Spleen (tissue), 11 donors: ENCODE results near the gene CEP170B. TPM values are rescaled to one million over a fixed set of nuclear protein-coding genes. Genes with fewer than 3 reads are reported as not detected.

Source experiments
- DNase-seq: peaks from one replicate; pipeline ENCODE4 v3.0.0-alpha.2; 2020
- H3K27ac ChIP-seq, 8 donors: fragments of 200-600 bp; sonication (generic) in 7 of 8; 1 replicate in 4 of 8; 2 replicates in 4 of 8; pipeline versions ENCODE4 v1.5.0 to v1.8.0; 2016 to 2021; ENCODE audit warnings: inconsistent platforms in 4 of 8, mild to moderate bottlenecking in 4 of 8, moderate library complexity in 1 of 8
- H3K27me3 ChIP-seq, 7 donors: fragments of 200-600 bp; sonication (generic) in 6 of 7; replicated peaks in 1 of 7; 1 replicate in 4 of 7; 2 replicates in 3 of 7; pipeline versions ENCODE4 v1.5.0 to v1.8.0; 2016 to 2021; ENCODE audit warnings: inconsistent platforms in 3 of 7, mild to moderate bottlenecking in 1 of 7
- H3K36me3 ChIP-seq, 6 donors: fragments of 200-600 bp; sonication (generic) in 5 of 6; 1 replicate in 4 of 6; 2 replicates in 2 of 6; pipeline versions ENCODE4 v1.5.0 to v1.8.0; 2016 to 2021; ENCODE audit warnings: inconsistent platforms in 2 of 6
- H3K4me1 ChIP-seq, 6 donors: fragments of 200-600 bp; sonication (generic) in 5 of 6; 1 replicate in 3 of 6; 2 replicates in 3 of 6; pipeline versions ENCODE4 v1.5.0 to v1.8.0; 2016 to 2021; ENCODE audit warnings: inconsistent platforms in 3 of 6
- H3K4me3 ChIP-seq, 8 donors: fragments of 200-600 bp; sonication (generic) in 7 of 8; 1 replicate in 4 of 8; 2 replicates in 4 of 8; pipeline versions ENCODE4 v1.5.0 to v1.8.0; 2016 to 2021; ENCODE audit warnings: inconsistent platforms in 4 of 8, mild to moderate bottlenecking in 4 of 8, moderate library complexity in 2 of 8
- H3K9me3 ChIP-seq, 8 donors: fragments of 200-600 bp; sonication (generic) in 7 of 8; 1 replicate in 4 of 8; 2 replicates in 4 of 8; pipeline versions ENCODE4 v1.5.0 to v1.8.0; 2016 to 2021; ENCODE audit warnings: inconsistent platforms in 4 of 8
- CTCF ChIP-seq, 11 experiments: fragments of 200-600 bp in 7 of 11; fragments of 450-650 bp in 4 of 11; sonication (generic) in 4 of 11; IDR thresholded peaks in 8 of 11; conservative IDR thresholded peaks in 3 of 11; 1 replicate in 7 of 11; 2 replicates in 4 of 11; pipeline versions ENCODE4 v1.4.0 to v1.8.0; 2016 to 2021; ENCODE audit warnings: antibody characterized with exemption in 11 of 11, inconsistent platforms in 4 of 11, mild to moderate bottlenecking in 1 of 11
- POLR2A ChIP-seq, 3 donors: fragments of 450-650 bp; IDR thresholded peaks; one replicate each; pipeline ENCODE4 v1.5.1; 2017; ENCODE audit warnings: antibody characterized with exemption in 3 of 3, mild to moderate bottlenecking in 1 of 3
- POLR2AphosphoS5 ChIP-seq, 3 donors: sonication (generic); formaldehyde crosslinking; IDR thresholded peaks; one replicate each; pipeline ENCODE4 v1.5.1; 2017; ENCODE audit warnings: antibody characterized with exemption in 3 of 3
- WGBS, 5 donors: extraction: QIAGEN DNeasy Blood & Tissue Kit in 3 of 5; methylation state at CpG; one replicate each; pipeline versions ENCODE4 v1.1.5 to v1.1.7; 2013 to 2018; 5-methylcytosine and 5-hydroxymethylcytosine counted together
- intact Hi-C: fragments of 100-400 bp; cut with DNase I; formaldehyde crosslinking; loops from one replicate; pipeline ENCODE4 v1.15.0; 2023; ENCODE audit warnings: low total_unique reads
- polyA plus RNA-seq, 3 donors: library from polyadenylated mRNA; stranded (reverse); fragments of 200-250 nt; gene quantifications; one replicate each; pipeline ENCODE4 v1.2.1, GENCODE V29; 2013
- total RNA-seq, 7 donors: library from RNA; depleted of rRNA in 3 of 7; stranded (reverse); fragments of >200 nt in 3 of 7; fragmentation: NEBNext Ultra II Directional in 4 of 7; extraction: Animal tissue kit (Norgen Biotek cat#: 25700) in 4 of 7; gene quantifications; one replicate each; pipeline versions ENCODE4 v1.1.0 to v1.2.1, GENCODE V29; 2016 to 2021
- donor health status: healthy with polysubstance abuse.
- donor health status: DM: no; HTN: no; CAD: no; lungs with moderate emphysema.
- donor health status: DM: no; HTN: no; CAD: no.
- donor health status: Bipolar disorder and iron deficiency.
- donor health status: healthy.
- donor health status: DM: no; HTN: no; CAD: no.
- donor health status: DM: yes; HTN: yes; CAD: no.

CEP170B gene
- total and polyA plus RNA-seq, 10 donors: 0.58 to 12.6 (median 5.7) TPM

- no peak overlapping the region for H3K4me3 ChIP-seq
- DNase-seq: no peak
- 77 to 89% (median 81%) methylated on average over 10 to 14 of the region's 14 CpGs for WGBS, 5 donors
- H3K27ac ChIP-seq: no peak overlapping the region
- intact Hi-C loops: no loop called here
- peaks cover 0 to 11% (median 3%) of the 10 kb centered on the region in 6 donors for H3K4me1 ChIP-seq
- peaks cover 0 to 22% (median 0%) of the 10 kb centered on the region in 7 donors for H3K27me3 ChIP-seq
- peaks cover 0 to 28% (median 0%) of the 10 kb centered on the region in 6 donors for H3K36me3 ChIP-seq
- TF ChIP-seq POLR2AphosphoS5 (IDR thresholded peaks at IDR 0.05) (no peak), CTCF (IDR thresholded peaks at IDR 0.05 in 8 of 11, conservative IDR thresholded peaks at IDR 0.05 in 3 of 11) (no peak), POLR2A (IDR thresholded peaks at IDR 0.05) (no peak)
- no peaks in the 10 kb centered on the region for H3K9me3 ChIP-seq
Measured at GRCh38 chr14:104877066-104877805, 12.2 kb downstream of the CEP170B start.

- Histone ChIP-seq H3K4me1 (peaks cover 0 to 5% (median under 1%) of the 10 kb centered on the region in 6 donors), H3K9me3 (no peaks in the 10 kb centered on the region), H3K4me3 (no peak overlapping the region), H3K27me3 (peaks cover 0 to 17% (median 0%) of the 10 kb centered on the region in 7 donors), H3K27ac (no peak overlapping the region), H3K36me3 (peaks cover 0 to 28% (median 0%) of the 10 kb centered on the region in 6 donors)
- intact Hi-C loops: no loop called here
- no peak for TF ChIP-seq POLR2AphosphoS5 (IDR thresholded peaks at IDR 0.05)
- no peak for TF ChIP-seq POLR2A (IDR thresholded peaks at IDR 0.05)
- TF ChIP-seq CTCF (IDR thresholded peaks at IDR 0.05 in 8 of 11, conservative IDR thresholded peaks at IDR 0.05 in 3 of 11): no peak
- DNase-seq: peak; percentile 41
- 68 to 91% (median 82%) methylated on average over 10 to 30 of the region's 30 CpGs for WGBS, 5 donors
Measured at GRCh38 chr14:104877806-104878550, 12.9 kb downstream of the CEP170B start.

GRCh38 chr14:104878582-104878981 lies 13.5 kb downstream of the CEP170B start:
- H3K36me3 ChIP-seq: peaks cover 0 to 34% (median 0%) of the 10 kb centered on the region in 6 donors
- H3K27me3 ChIP-seq: peaks cover 0 to 11% (median 0%) of the 10 kb centered on the region in 7 donors
- no peaks in the 10 kb centered on the region for H3K4me1 ChIP-seq
- no peaks in the 10 kb centered on the region for H3K9me3 ChIP-seq
- intact Hi-C loops: no loop called here
- no peak overlapping the region for H3K4me3 ChIP-seq
- peak; percentile 72 for DNase-seq
- 90 to 98% (median 94%) methylated on average over 8 to 14 of the region's 14 CpGs for WGBS, 5 donors
- no peak overlapping the region for H3K27ac ChIP-seq
- TF ChIP-seq POLR2A (IDR thresholded peaks at IDR 0.05) (no peak), CTCF (IDR thresholded peaks at IDR 0.05 in 8 of 11, conservative IDR thresholded peaks at IDR 0.05 in 3 of 11) (no peak)
